A549 (cell line): ENCODE results near the gene RALGAPA1. TPM values are rescaled to one million over a fixed set of nuclear protein-coding genes. Genes with fewer than 3 reads are reported as not detected.

ENCODE experiments used
- ATAC-seq, 2 experiments: fragments of 200-7000 bp in 1 of 2; fragments of >200 bp in 1 of 2; cut with Nextera tagmentation in 1 of 2; cut with Tn5 transposase in 1 of 2; 3 replicates each; pipeline versions ENCODE4 v1.8.0 to v1.9.1; 2018 to 2020; ENCODE audit warnings: mild to moderate bottlenecking in 1 of 2, moderate library complexity in 1 of 2
- CTCF ChIA-PET: fragments of 300-600 bp; sonication (Branson Sonifier 250); formaldehyde crosslinking; extraction: SDS; loops from one replicate; lab custom pipeline; 2021; ENCODE audit warnings: antibody characterized with exemption, inconsistent platforms; lab: Yijun Ruan, JAX
- POLR2A ChIA-PET: fragments of 350-600 bp; formaldehyde crosslinking; extraction: SDS; loops from one replicate; lab custom pipeline; 2021; ENCODE audit warnings: antibody characterized with exemption, inconsistent platforms; lab: Yijun Ruan, JAX
- DNase-seq, 2 experiments: peaks; one replicate each; pipeline versions ENCODE4 v3.0.0 to v3.0.0-alpha.2; 2011 to 2016; ENCODE audit warnings: low read depth in 1 of 2, low spot score in 1 of 2
- FAIRE-seq: peaks from 2 replicates; lab custom pipeline; 2011; peaks lifted over from hg19 to GRCh38; lab: Jason Lieb, UNC
- H3K27ac ChIP-seq, 2 experiments: fragments of >200 bp; sonication (Bioruptor Twin); formaldehyde crosslinking; 3 replicates each; pipeline ENCODE4 v1.5.1; 2016 to 2017
- H3K4me1 ChIP-seq: fragments of >200 bp; sonication (Bioruptor Twin); formaldehyde crosslinking; 3 replicates; pipeline ENCODE4 v1.6.1; 2016
- H3K4me2 ChIP-seq: fragments of >200 bp; sonication (Bioruptor Twin); formaldehyde crosslinking; 3 replicates; pipeline ENCODE4 v1.6.1; 2016
- H3K4me3 ChIP-seq: fragments of >200 bp; sonication (Bioruptor Twin); formaldehyde crosslinking; 3 replicates; pipeline ENCODE4 v1.5.1; 2016
- H3K9me3 ChIP-seq: fragments of >200 bp; sonication (Bioruptor Twin); formaldehyde crosslinking; 3 replicates; pipeline ENCODE4 v1.6.1; 2016
- CBX2 ChIP-seq: fragments of 200-600 bp; sonication (generic); IDR thresholded peaks from 2 replicates; pipeline ENCODE4 v1.6.1; 2016; ENCODE audit warnings: low read depth, mild to moderate bottlenecking, borderline replicate concordance
- CEBPB ChIP-seq, 2 experiments: fragments of >200 bp in 1 of 2; sonication (Bioruptor Twin) in 1 of 2; formaldehyde crosslinking in 1 of 2; IDR thresholded peaks; 2 replicates each; pipeline ENCODE4 v1.6.1; 2012 to 2016
- ESRRA ChIP-seq: fragments of 150-350 bp; IDR thresholded peaks from 2 replicates; pipeline ENCODE4 v1.6.1; 2014; ENCODE audit warnings: mild to moderate bottlenecking, low read length, borderline replicate concordance
- FOSL2 ChIP-seq, 2 experiments: fragments of 450-650 bp in 1 of 2; fragments of >200 bp in 1 of 2; sonication (Bioruptor Twin) in 1 of 2; formaldehyde crosslinking; IDR thresholded peaks; 2 replicates each; pipeline versions ENCODE4 v1.5.0 to v1.6.1; 2016 to 2020; ENCODE audit warnings: mild to moderate bottlenecking in 1 of 2, moderate library complexity in 1 of 2
- FOXS1 ChIP-seq: fragments of 250-450 bp; sonication (Bioruptor Pico); IDR thresholded peaks from 2 replicates; pipeline ENCODE4 v1.5.0; 2020; ENCODE audit warnings: mild to moderate bottlenecking, moderate library complexity
- GATA3 ChIP-seq: IDR thresholded peaks from 2 replicates; pipeline ENCODE4 v1.6.1; 2012; ENCODE audit warnings: borderline replicate concordance
- JUN ChIP-seq, 2 experiments: fragments of >200 bp; sonication (Bioruptor Twin); formaldehyde crosslinking; IDR thresholded peaks; 2 replicates in 1 of 2; 3 replicates in 1 of 2; pipeline ENCODE4 v1.6.1; 2016 to 2017
- KDM1A ChIP-seq: fragments of 200-600 bp; sonication (generic); IDR thresholded peaks from 2 replicates; pipeline ENCODE4 v1.6.1; 2016; ENCODE audit warnings: low read depth, mild to moderate bottlenecking
- KDM5A ChIP-seq: fragments of 200-600 bp; sonication (generic); IDR thresholded peaks from 2 replicates; pipeline ENCODE4 v1.6.1; 2016; ENCODE audit warnings: antibody characterized with exemption, mild to moderate bottlenecking
- MAZ ChIP-seq: fragments of 150-350 bp; IDR thresholded peaks from 2 replicates; pipeline ENCODE4 v1.6.1; 2014; ENCODE audit warnings: antibody characterized with exemption, low read depth, low read length, borderline replicate concordance
- NR3C1 ChIP-seq: fragments of >200 bp; sonication (Bioruptor Twin); formaldehyde crosslinking; IDR thresholded peaks from 3 replicates; pipeline ENCODE4 v1.6.1; 2017
- PHF8 ChIP-seq: fragments of 200-600 bp; sonication (generic); IDR thresholded peaks from 2 replicates; pipeline ENCODE4 v1.6.1; 2016; ENCODE audit warnings: low read depth, mild to moderate bottlenecking, antibody characterized with exemption, moderate library complexity, borderline replicate concordance
- POLR2A ChIP-seq: IDR thresholded peaks from 2 replicates; pipeline ENCODE4 v1.6.1; 2012; ENCODE audit warnings: mild to moderate bottlenecking, low read length
- RAD21 ChIP-seq, 2 experiments: fragments of >200 bp in 1 of 2; sonication (Bioruptor Twin) in 1 of 2; formaldehyde crosslinking in 1 of 2; IDR thresholded peaks in 1 of 2; conservative IDR thresholded peaks in 1 of 2; 2 replicates in 1 of 2; 3 replicates in 1 of 2; pipeline ENCODE4 v1.6.1; 2012 to 2018; ENCODE audit warnings: inconsistent platforms in 1 of 2
- RARB ChIP-seq: fragments of 250-450 bp; sonication (Bioruptor Pico); IDR thresholded peaks from 2 replicates; pipeline ENCODE4 v1.8.0; 2021; ENCODE audit warnings: mild to moderate bottlenecking, moderate library complexity
- RCOR1 ChIP-seq: fragments of 150-350 bp; IDR thresholded peaks from 2 replicates; pipeline ENCODE4 v1.6.1; 2014; ENCODE audit warnings: antibody characterized with exemption, low read length, low read depth
- SMC3 ChIP-seq: fragments of >200 bp; sonication (Bioruptor Twin); formaldehyde crosslinking; IDR thresholded peaks from 3 replicates; pipeline ENCODE4 v1.6.1; 2018; ENCODE audit warnings: inconsistent platforms
- TP53 ChIP-seq: fragments of 250-450 bp; sonication (Bioruptor Pico); IDR thresholded peaks from 2 replicates; pipeline ENCODE4 v1.5.0; 2021; ENCODE audit warnings: mild to moderate bottlenecking, moderate library complexity
- ZC3H11A ChIP-seq: fragments of 450-650 bp; IDR thresholded peaks from 2 replicates; pipeline ENCODE4 v1.6.1; 2014; ENCODE audit warnings: antibody characterized with exemption, mild to moderate bottlenecking
- ZFP36 ChIP-seq: fragments of 450-650 bp; IDR thresholded peaks from 2 replicates; pipeline ENCODE4 v1.6.1; 2014; ENCODE audit warnings: borderline replicate concordance; ENCODE audit not compliant: partially characterized antibody
- WGBS: methylation state at CpG from one replicate; pipeline ENCODE4 v1.1.6; 2017; ENCODE audit errors: missing lambda C conversion rate; 5-methylcytosine and 5-hydroxymethylcytosine counted together
- polyA plus RNA-seq, 4 experiments: library from polyadenylated mRNA; depleted of rRNA in 3 of 4; stranded (reverse); fragments of >200 nt; fragmentation: RNase III in 1 of 4; extraction: RNeasy Plus Mini Kit Qiagen cat#74134 plus additional on column Dnase treatment in 1 of 4; gene quantifications; 2 replicates in 3 of 4; 3 replicates in 1 of 4; pipeline ENCODE4 v1.2.3, GENCODE V29; 2011 to 2017
- TF ChIP-seq, protein P1 (sequence below): IDR thresholded peaks from 2 replicates; pipeline ENCODE4 v1.6.1; 2012
- TF ChIP-seq, protein P2 (sequence below): fragments of >200 bp; sonication (Bioruptor Twin); formaldehyde crosslinking; IDR thresholded peaks from 2 replicates; pipeline ENCODE4 v1.6.1; 2016
- TF ChIP-seq, protein P3 (sequence below): fragments of 250-450 bp; sonication (Bioruptor Pico); IDR thresholded peaks from 2 replicates; pipeline ENCODE4 v1.5.0; 2020; ENCODE audit warnings: low read depth, mild to moderate bottlenecking, moderate library complexity

The RALGAPA1 gene
- polyA plus RNA-seq, 2 of the 4 experiments (the other 2 are of a cell fraction) = 8.2 to 17.1 TPM

DNA sequence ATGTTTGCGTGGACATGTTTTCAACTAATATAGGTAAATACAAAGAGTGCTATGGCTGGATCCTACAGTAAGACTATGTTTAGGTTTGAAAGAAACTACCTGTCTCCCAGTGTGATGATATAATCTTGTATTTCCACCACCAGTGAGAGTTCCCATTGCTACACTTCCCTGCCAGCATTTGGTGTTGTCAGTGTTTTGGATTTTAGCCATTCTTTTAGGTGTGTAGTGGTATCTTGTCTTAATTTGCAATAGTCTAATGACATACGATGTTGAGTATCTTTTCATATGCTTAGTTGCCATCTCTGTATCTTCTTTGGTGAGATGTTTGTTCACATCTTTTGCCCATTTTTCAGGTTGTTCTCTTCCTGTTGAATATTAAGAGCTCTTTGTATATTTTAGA lies 103.5 kb downstream of the RALGAPA1 start:
- FAIRE-seq (no peak), DNase-seq (no peak), ATAC-seq (no peak)
- no peak for TF ChIP-seq KDM5A
- TF ChIP-seq, protein P1, sequence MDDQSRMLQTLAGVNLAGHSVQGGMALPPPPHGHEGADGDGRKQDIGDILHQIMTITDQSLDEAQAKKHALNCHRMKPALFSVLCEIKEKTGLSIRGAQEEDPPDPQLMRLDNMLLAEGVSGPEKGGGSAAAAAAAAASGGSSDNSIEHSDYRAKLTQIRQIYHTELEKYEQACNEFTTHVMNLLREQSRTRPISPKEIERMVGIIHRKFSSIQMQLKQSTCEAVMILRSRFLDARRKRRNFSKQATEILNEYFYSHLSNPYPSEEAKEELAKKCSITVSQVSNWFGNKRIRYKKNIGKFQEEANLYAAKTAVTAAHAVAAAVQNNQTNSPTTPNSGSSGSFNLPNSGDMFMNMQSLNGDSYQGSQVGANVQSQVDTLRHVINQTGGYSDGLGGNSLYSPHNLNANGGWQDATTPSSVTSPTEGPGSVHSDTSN = no peak
- no peak for TF ChIP-seq MAZ
- TF ChIP-seq FOXS1 (CRISPR knock-in tag) = no peak
- no peak for TF ChIP-seq POLR2A
- no peak for TF ChIP-seq RAD21 (conservative IDR thresholded peaks at IDR 0.05 in 1 of 2, IDR thresholded peaks at IDR 0.05 in 1 of 2)
- TF ChIP-seq SMC3 = no peak
- TF ChIP-seq, protein P2, sequence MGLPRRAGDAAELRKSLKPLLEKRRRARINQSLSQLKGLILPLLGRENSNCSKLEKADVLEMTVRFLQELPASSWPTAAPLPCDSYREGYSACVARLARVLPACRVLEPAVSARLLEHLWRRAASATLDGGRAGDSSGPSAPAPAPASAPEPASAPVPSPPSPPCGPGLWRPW = no peak
- TF ChIP-seq TP53 (CRISPR knock-in tag) = no peak
- TF ChIP-seq CBX2 = no peak
- TF ChIP-seq NR3C1 = no peak
- TF ChIP-seq CEBPB (IDR thresholded peaks at IDR 0.05) = no peak
- TF ChIP-seq RARB = no peak
- no peak for TF ChIP-seq ESRRA
- no peak for TF ChIP-seq JUN (IDR thresholded peaks at IDR 0.05)
- TF ChIP-seq RCOR1 = no peak
- no peak for TF ChIP-seq KDM1A
- Histone ChIP-seq H3K9me3 (no peaks in the 10 kb centered on the region), H3K4me1 (no peaks in the 10 kb centered on the region), H3K4me2 (no peak overlapping the region), H3K27ac (no peak overlapping the region), H3K4me3 (no peak overlapping the region)
- 95% methylated on average over 2 of the region's 2 CpGs for WGBS
- ChIA-PET CTCF (interaction anchor here (0.6 to 0.7 kb wide), 2 partner anchors 49 to 112 kb away, joined by 3 read pairs; no protein-coding TSS in a partner anchor), POLR2A (no interaction called here)

DNA sequence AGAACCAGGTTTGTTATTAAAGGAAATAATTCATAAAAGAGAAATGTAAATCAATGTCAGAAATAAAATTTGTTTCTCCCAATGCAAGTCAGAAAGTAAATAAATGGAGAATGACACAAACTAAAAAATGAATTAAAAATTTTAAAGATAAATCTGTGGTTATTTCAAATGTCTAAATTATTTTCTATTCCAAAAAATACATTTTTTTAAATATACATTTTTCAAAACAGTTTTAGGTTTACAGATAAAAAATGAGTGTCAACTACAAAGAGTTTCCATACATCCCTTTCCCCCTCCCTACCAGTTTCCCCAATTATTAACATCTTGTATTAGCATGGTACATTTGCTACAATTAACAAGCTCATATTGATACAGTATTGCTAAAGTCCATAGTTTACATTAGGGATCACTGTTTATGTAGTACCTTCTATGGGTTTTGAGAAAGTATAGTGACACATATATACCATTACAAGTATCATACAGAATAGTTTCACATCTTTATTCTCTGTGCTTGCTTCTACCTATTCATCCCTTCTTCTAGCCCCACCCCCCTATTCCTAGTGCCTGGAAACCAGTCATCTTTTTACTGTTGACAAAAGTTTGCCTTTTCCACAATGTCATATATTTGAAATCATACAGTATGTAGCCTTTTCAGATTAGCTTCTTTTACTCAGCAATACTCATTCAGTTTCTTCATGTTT lies 104.2 kb downstream of the RALGAPA1 start:
- FAIRE-seq (no peak), DNase-seq (no peak), ATAC-seq (no peak)
- H3K4me2 ChIP-seq = no peak overlapping the region
- H3K27ac ChIP-seq = no peak overlapping the region
- no peaks in the 10 kb centered on the region for H3K9me3 ChIP-seq
- TF ChIP-seq RAD21 (conservative IDR thresholded peaks at IDR 0.05 in 1 of 2, IDR thresholded peaks at IDR 0.05 in 1 of 2) (no peak), PHF8 (no peak), JUN (IDR thresholded peaks at IDR 0.05) (no peak), RARB (no peak), RCOR1 (no peak), ESRRA (no peak), GATA3 (no peak), ZFP36 (no peak), KDM1A (no peak), ZC3H11A (no peak), FOSL2 (IDR thresholded peaks at IDR 0.05) (no peak), FOSL2 (CRISPR knock-in tag; IDR thresholded peaks at IDR 0.05) (no peak)
- TF ChIP-seq, protein P3, sequence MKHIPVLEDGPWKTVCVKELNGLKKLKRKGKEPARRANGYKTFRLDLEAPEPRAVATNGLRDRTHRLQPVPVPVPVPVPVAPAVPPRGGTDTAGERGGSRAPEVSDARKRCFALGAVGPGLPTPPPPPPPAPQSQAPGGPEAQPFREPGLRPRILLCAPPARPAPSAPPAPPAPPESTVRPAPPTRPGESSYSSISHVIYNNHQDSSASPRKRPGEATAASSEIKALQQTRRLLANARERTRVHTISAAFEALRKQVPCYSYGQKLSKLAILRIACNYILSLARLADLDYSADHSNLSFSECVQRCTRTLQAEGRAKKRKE (CRISPR knock-in tag) = no peak
- ChIA-PET POLR2A (no interaction called here), CTCF (interaction anchor here (0.7 kb wide), 1 partner anchor 113 kb away, joined by 3 read pairs; no protein-coding TSS in a partner anchor)
- no peak overlapping the region for H3K4me3 ChIP-seq
- H3K4me1 ChIP-seq = no peaks in the 10 kb centered on the region
